Subcutaneous abdominal adipose tissue (tissue), 5 donors: Measurements from ENCODE around the gene ZFAND4.
"Not testable (repeated sequence)": the region's sequence is repeated elsewhere in the genome, so short reads cannot be mapped to it uniquely, and the experiment has no call there.

ENCODE experiments used
- H3K27ac ChIP-seq: one replicate; pipeline ENCODE4 v1.7.0; 2013; ENCODE audit warnings: low read depth, mild to moderate bottlenecking, inconsistent platforms, low read length, moderate library complexity
- H3K27me3 ChIP-seq, 5 donors: one replicate each; pipeline ENCODE4 v1.7.0; 2013; ENCODE audit warnings: low read length in 5 of 5, inconsistent platforms in 1 of 5; ENCODE audit not compliant: control insufficient read depth in 5 of 5, insufficient read depth in 4 of 5
- H3K36me3 ChIP-seq, 5 donors: one replicate each; pipeline ENCODE4 v1.7.0; 2013; ENCODE audit warnings: low read length in 5 of 5; ENCODE audit not compliant: control insufficient read depth in 5 of 5, insufficient read depth in 5 of 5
- H3K4me1 ChIP-seq, 5 donors: one replicate each; pipeline ENCODE4 v1.7.0; 2013; ENCODE audit warnings: low read length in 5 of 5, mild to moderate bottlenecking in 3 of 5, moderate library complexity in 1 of 5; ENCODE audit not compliant: control insufficient read depth in 5 of 5, insufficient read depth in 5 of 5
- H3K4me3 ChIP-seq, 5 donors: one replicate each; pipeline ENCODE4 v1.7.0; 2013; ENCODE audit warnings: low read length in 5 of 5, low read depth in 1 of 5
- H3K9ac ChIP-seq, 5 donors: one replicate each; pipeline ENCODE4 v1.7.0; 2013; ENCODE audit warnings: low read length in 5 of 5, mild to moderate bottlenecking in 4 of 5, moderate library complexity in 3 of 5
- H3K9me3 ChIP-seq, 5 donors: one replicate each; pipeline ENCODE4 v1.7.0; 2013; ENCODE audit warnings: low read length in 5 of 5; ENCODE audit not compliant: control insufficient read depth in 5 of 5
- donor health status: healthy.
- donor health status: healthy.
- donor health status: healthy.
- donor health status: healthy.
- donor health status: healthy.

Gene ZFAND4

GRCh38 chr10:45669897-45670296 is 2.7 kb downstream of the ZFAND4 start:
- not testable (repeated sequence) for H3K36me3 ChIP-seq, H3K9me3 ChIP-seq, H3K27ac ChIP-seq, H3K27me3 ChIP-seq, H3K4me3 ChIP-seq, H3K9ac ChIP-seq
- H3K4me1 ChIP-seq, result peaks cover 0 to 15% (median 13%) of the 10 kb centered on the region in 5 donors

DNA sequence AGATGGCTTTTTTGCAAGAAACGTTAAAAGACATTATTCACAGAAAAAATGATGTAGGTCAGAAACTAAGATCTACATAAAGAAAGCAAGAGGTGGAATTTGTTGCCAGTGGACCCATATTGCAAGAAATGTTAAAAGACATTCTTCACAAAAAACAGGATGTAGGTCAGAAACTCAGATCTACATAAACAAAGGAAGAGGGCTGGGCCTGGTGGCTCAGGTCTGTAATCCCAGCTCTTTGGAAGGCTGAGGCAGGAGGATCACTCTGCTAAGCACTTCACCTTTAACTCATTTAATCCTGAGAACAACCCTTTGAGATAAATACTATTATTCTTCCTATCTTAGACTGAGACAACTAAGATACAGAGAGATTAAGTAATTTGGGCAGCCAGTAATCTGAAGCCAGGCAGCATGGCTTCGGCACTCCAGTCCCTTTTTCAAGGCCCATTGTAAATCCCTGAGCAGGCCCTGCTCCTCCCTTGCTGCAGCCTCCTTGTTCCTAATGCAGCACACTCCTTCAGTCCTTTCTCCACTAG is 11.6 kb downstream of the ZFAND4 start:
- Histone ChIP-seq H3K9me3 (no peaks in the 10 kb centered on the region), H3K36me3 (peaks cover 0 to 9% (median 0%) of the 10 kb centered on the region in 5 donors), H3K4me1 (no peaks in the 10 kb centered on the region), H3K4me3 (no peak overlapping the region), H3K27me3 (no peaks in the 10 kb centered on the region), H3K27ac (no peak overlapping the region), H3K9ac (no peak overlapping the region)

- Histone ChIP-seq H3K9me3 (no peaks in the 10 kb centered on the region), H3K36me3 (peaks cover 0 to 9% (median 0%) of the 10 kb centered on the region in 5 donors), H3K27ac (no peak overlapping the region), H3K4me1 (no peaks in the 10 kb centered on the region), H3K4me3 (no peak overlapping the region), H3K9ac (no peak overlapping the region), H3K27me3 (no peaks in the 10 kb centered on the region)
Observed at GRCh38 chr10:45657033-45657926, 15.3 kb downstream of the ZFAND4 start.

DNA sequence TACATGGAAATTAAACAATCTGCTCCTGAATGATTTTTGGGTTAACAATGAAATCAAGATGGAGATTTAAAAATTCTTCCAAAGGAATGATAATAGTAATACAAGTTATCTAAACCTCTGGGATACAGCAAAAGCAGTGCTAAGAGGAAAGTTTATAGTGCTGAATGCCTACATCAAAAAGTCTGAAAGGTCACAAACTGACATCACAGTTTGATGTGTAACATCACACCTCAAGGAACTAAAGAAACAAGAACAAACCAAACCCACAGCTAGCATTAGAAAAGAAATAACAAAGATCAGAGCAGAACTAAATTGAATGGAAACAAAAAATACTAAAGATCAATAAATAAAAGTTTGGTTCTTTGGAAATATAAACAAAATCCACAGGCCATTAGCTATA is 17.4 kb downstream of the ZFAND4 start:
- no peak overlapping the region for H3K27ac ChIP-seq
- H3K4me3 ChIP-seq, result no peak overlapping the region
- no peaks in the 10 kb centered on the region for H3K4me1 ChIP-seq
- H3K9ac ChIP-seq, result no peak overlapping the region
- peaks cover 0 to 17% (median 5%) of the 10 kb centered on the region in 5 donors for H3K36me3 ChIP-seq
- H3K9me3 ChIP-seq, result no peaks in the 10 kb centered on the region
- no peaks in the 10 kb centered on the region for H3K27me3 ChIP-seq

GRCh38 chr10:45654753-45655141 is 17.8 kb downstream of the ZFAND4 start:
- not testable (repeated sequence) for H3K4me1 ChIP-seq, H3K27ac ChIP-seq
- peaks cover 0 to 17% (median 7%) of the 10 kb centered on the region in 5 donors for H3K36me3 ChIP-seq

DNA sequence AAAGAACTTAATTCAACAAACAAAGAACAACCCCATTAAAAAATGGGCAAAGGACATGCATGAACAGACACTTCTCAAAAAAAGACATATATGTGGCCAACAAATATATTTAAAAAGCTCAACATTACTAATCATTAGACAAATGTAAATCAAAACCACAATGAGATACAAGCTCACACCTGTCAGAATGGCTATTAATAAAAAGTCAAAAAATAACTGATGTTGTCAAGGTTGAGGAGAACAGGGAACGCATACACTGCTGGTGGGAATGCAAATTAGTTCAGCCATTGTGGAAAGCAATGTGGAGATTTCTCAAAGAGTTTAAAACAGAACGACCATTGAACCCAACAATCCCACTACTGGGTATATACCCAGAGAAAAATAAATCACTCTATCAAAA is 19.1 kb downstream of the ZFAND4 start:
- Histone ChIP-seq H3K9me3 (no peaks in the 10 kb centered on the region), H3K27ac (no peak overlapping the region), H3K36me3 (peaks cover under 1 to 18% (median 7%) of the 10 kb centered on the region in 5 donors), H3K4me1 (no peaks in the 10 kb centered on the region), H3K27me3 (no peaks in the 10 kb centered on the region), H3K4me3 (no peak overlapping the region), H3K9ac (no peak overlapping the region)

More at GRCh38 chr10:45654753-45655141, 17.8 kb downstream of the ZFAND4 start:
- not testable (repeated sequence) for H3K4me3 ChIP-seq, H3K27me3 ChIP-seq, H3K9me3 ChIP-seq, H3K9ac ChIP-seq

DNA sequence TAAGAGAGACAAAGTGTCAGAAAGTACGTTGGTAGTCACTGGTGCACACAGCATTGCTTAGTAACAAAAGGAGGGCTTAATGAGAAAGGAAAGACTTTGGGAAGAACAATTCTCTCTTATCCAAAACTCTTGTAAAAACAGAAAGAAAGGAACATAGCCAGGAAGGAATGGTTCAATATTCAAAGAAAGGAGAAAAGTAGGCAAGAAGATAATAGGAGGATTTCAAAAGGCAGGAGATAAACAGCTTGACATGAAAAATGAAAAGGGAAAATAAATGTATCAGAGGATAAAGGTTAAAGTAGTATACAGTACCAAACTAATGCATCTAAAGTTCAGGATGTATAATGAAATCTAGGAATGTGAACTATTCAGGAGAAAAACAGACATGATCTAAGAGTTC is 20.1 kb downstream of the ZFAND4 start:
- no peaks in the 10 kb centered on the region for H3K27me3 ChIP-seq
- no peak overlapping the region for H3K4me3 ChIP-seq
- H3K9ac ChIP-seq, result no peak overlapping the region
- no peaks in the 10 kb centered on the region for H3K9me3 ChIP-seq
- H3K27ac ChIP-seq, result no peak overlapping the region
- H3K4me1 ChIP-seq, result no peaks in the 10 kb centered on the region
- peaks cover 9 to 27% (median 16%) of the 10 kb centered on the region in 5 donors for H3K36me3 ChIP-seq

GRCh38 chr10:45649296-45649695 is 23.3 kb downstream of the ZFAND4 start:
- Histone ChIP-seq H3K9ac (no peak overlapping the region), H3K27me3 (no peaks in the 10 kb centered on the region), H3K27ac (no peak overlapping the region), H3K4me3 (no peak overlapping the region), H3K9me3 (no peaks in the 10 kb centered on the region), H3K4me1 (no peaks in the 10 kb centered on the region), H3K36me3 (peaks cover 23 to 39% (median 29%) of the 10 kb centered on the region in 5 donors)

DNA sequence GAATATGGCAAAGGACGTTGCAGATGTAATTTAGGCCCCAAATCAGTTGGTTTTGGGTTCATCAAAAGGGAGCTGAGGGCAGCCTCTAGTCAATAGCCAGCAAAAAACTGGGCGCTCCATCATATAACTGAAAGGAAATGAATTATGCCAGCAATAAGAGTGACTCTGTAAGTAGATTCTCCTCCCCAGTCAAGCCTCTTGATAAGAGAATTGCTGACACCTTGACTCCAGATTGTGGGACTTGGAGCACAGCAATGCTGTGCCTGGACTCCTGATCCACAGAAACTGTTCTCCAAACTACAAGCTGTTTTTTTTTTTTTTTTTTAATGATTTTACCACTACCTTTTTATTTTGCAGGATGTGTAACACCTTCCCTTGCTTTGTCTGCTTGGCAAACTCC is 25.5 kb downstream of the ZFAND4 start:
- no peak overlapping the region for H3K27ac ChIP-seq
- no peaks in the 10 kb centered on the region for H3K27me3 ChIP-seq
- H3K9me3 ChIP-seq, result no peaks in the 10 kb centered on the region
- H3K4me1 ChIP-seq, result no peaks in the 10 kb centered on the region
- no peak overlapping the region for H3K4me3 ChIP-seq
- no peak overlapping the region for H3K9ac ChIP-seq
- H3K36me3 ChIP-seq, result peaks cover 23 to 37% (median 29%) of the 10 kb centered on the region in 5 donors

GRCh38 chr10:45646384-45647050 is 26.1 kb downstream of the ZFAND4 start:
- Histone ChIP-seq H3K4me1 (no peaks in the 10 kb centered on the region), H3K9me3 (no peaks in the 10 kb centered on the region), H3K9ac (no peak overlapping the region), H3K27me3 (no peaks in the 10 kb centered on the region), H3K27ac (no peak overlapping the region), H3K36me3 (peaks cover 23 to 39% (median 31%) of the 10 kb centered on the region in 5 donors), H3K4me3 (no peak overlapping the region)
